ENCODE measurements around the gene ITPKA. TPM values are rescaled to one million over a fixed set of nuclear protein-coding genes. Genes with fewer than 3 reads are reported as not detected.

The ITPKA gene
- total RNA-seq, 1 donor from 2014 or later = 1.1 TPM

- peaks cover 26% of the 10 kb centered on the region for H3K27me3 Mint-ChIP-seq (ENCODE audit: unreplicated experiment)
- DNase-seq = no peak
- no peaks in the 10 kb centered on the region for H3K36me3 Mint-ChIP-seq (ENCODE audit: unreplicated experiment)
- peak overlapping the region; percentile 87 for H3K4me3 Mint-ChIP-seq (ENCODE audit: unreplicated experiment)
- TF ChIP-seq CTCF (IDR thresholded peaks at IDR 0.05; ENCODE audit: partially characterized antibody, unreplicated experiment) = no peak
- H3K4me1 Mint-ChIP-seq (ENCODE audit: low read depth, unreplicated experiment) = no peaks in the 10 kb centered on the region
- H3K27ac Mint-ChIP-seq (ENCODE audit: unreplicated experiment) = no peak overlapping the region
- peaks cover 6% of the 10 kb centered on the region for H3K9me3 Mint-ChIP-seq (ENCODE audit: unreplicated experiment)
Observed at GRCh38 chr15:41512512-41512939, 18.9 kb downstream of the ITPKA start.

GRCh38 chr15:41512940-41513505 lies 19.3 kb downstream of the ITPKA start:
- peaks cover 22% of the 10 kb centered on the region for H3K27me3 Mint-ChIP-seq (ENCODE audit: unreplicated experiment)
- no peak for TF ChIP-seq CTCF (IDR thresholded peaks at IDR 0.05; ENCODE audit: partially characterized antibody, unreplicated experiment)
- peaks cover 2% of the 10 kb centered on the region for H3K9me3 Mint-ChIP-seq (ENCODE audit: unreplicated experiment)
- H3K36me3 Mint-ChIP-seq (ENCODE audit: unreplicated experiment) = no peaks in the 10 kb centered on the region
- peak; percentile 56 for DNase-seq
- no peaks in the 10 kb centered on the region for H3K4me1 Mint-ChIP-seq (ENCODE audit: low read depth, unreplicated experiment)
- H3K4me3 Mint-ChIP-seq (ENCODE audit: unreplicated experiment) = peak overlapping the region; percentile 87
- no peak overlapping the region for H3K27ac Mint-ChIP-seq (ENCODE audit: unreplicated experiment)

- no peak for TF ChIP-seq CTCF (IDR thresholded peaks at IDR 0.05; ENCODE audit: partially characterized antibody, unreplicated experiment)
- Mint-ChIP-seq H3K9me3 (ENCODE audit: unreplicated experiment) (peaks cover 2% of the 10 kb centered on the region), H3K27ac (ENCODE audit: unreplicated experiment) (no peak within 1 kb of the TSS), H3K4me3 (ENCODE audit: unreplicated experiment) (peak within 1 kb of the TSS; percentile 87), H3K27me3 (ENCODE audit: unreplicated experiment) (peaks cover 20% of the 10 kb centered on the region), H3K36me3 (ENCODE audit: unreplicated experiment) (no peaks in the 10 kb centered on the region), H3K4me1 (ENCODE audit: low read depth, unreplicated experiment) (no peaks in the 10 kb centered on the region)
- peak; percentile 58 for DNase-seq
Observed at GRCh38 chr15:41513506-41514227, 20.0 kb downstream of the ITPKA start, which contains the start of gene LTK. Gene LTK, minus strand, starts transcription at chr15:41513827. Its CDS starts 118 bp downstream, at chr15:41513709.

- Mint-ChIP-seq H3K9me3 (ENCODE audit: unreplicated experiment) (no peaks in the 10 kb centered on the region), H3K4me3 (ENCODE audit: unreplicated experiment) (no peak overlapping the region), H3K27ac (ENCODE audit: unreplicated experiment) (no peak overlapping the region), H3K4me1 (ENCODE audit: low read depth, unreplicated experiment) (no peaks in the 10 kb centered on the region), H3K36me3 (ENCODE audit: unreplicated experiment) (no peaks in the 10 kb centered on the region), H3K27me3 (ENCODE audit: unreplicated experiment) (peaks cover 8% of the 10 kb centered on the region)
- no peak for TF ChIP-seq CTCF (IDR thresholded peaks at IDR 0.05; ENCODE audit: partially characterized antibody, unreplicated experiment)
- no peak for DNase-seq
Observed at GRCh38 chr15:41517895-41518449, 24.3 kb downstream of the ITPKA start.

GRCh38 chr15:41520636-41521035 lies 27.0 kb downstream of the ITPKA start:
- H3K27ac Mint-ChIP-seq (ENCODE audit: unreplicated experiment) = no peak overlapping the region
- no peaks in the 10 kb centered on the region for H3K27me3 Mint-ChIP-seq (ENCODE audit: unreplicated experiment)
- DNase-seq = no peak
- H3K36me3 Mint-ChIP-seq (ENCODE audit: unreplicated experiment) = no peaks in the 10 kb centered on the region
- H3K4me1 Mint-ChIP-seq (ENCODE audit: low read depth, unreplicated experiment) = no peaks in the 10 kb centered on the region
- no peak for TF ChIP-seq CTCF (IDR thresholded peaks at IDR 0.05; ENCODE audit: partially characterized antibody, unreplicated experiment)
- no peaks in the 10 kb centered on the region for H3K9me3 Mint-ChIP-seq (ENCODE audit: unreplicated experiment)
- H3K4me3 Mint-ChIP-seq (ENCODE audit: unreplicated experiment) = no peak overlapping the region
